Fibroblast of lung (primary cell): ENCODE measurements around the gene TFIP11.

Experiments used
- EZH2 ChIP-seq: IDR thresholded peaks from 2 replicates; pipeline ENCODE4 v1.5.1; 2012; ENCODE audit warnings: low read length, control low read depth, mild to moderate bottlenecking; ENCODE audit errors: missing control alignments
- TF ChIP-seq, protein P1 (sequence below), 2 donors: IDR thresholded peaks in 1 of 2; conservative IDR thresholded peaks in 1 of 2; 1 replicate in 1 of 2; 2 replicates in 1 of 2; pipeline ENCODE4 v1.5.1; 2011 to 2012; ENCODE audit warnings: low read length in 2 of 2, control low read depth in 1 of 2, inconsistent platforms in 1 of 2, low read depth in 1 of 2, mild to moderate bottlenecking in 1 of 2

DNA sequence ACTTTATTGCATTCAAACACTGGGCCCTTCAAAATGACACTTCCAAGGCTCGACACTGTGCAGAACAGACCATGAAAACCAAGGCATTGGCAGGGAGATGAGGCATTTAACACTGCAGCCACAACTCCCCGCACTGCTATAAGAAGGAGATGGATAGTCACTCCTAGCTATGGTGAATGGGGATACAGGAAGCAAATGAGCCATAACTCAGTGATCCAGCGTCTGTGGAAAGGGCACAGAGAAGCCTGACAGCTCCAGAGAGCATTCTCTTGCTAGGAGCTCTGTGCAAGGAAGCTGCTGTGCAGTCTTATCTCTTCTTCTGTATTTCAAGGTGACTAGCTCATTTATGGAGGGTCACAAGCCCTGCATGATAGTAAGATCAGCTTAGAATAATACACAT is 49.6 kb downstream of the TFIP11 start:
- TF ChIP-seq, protein P1, sequence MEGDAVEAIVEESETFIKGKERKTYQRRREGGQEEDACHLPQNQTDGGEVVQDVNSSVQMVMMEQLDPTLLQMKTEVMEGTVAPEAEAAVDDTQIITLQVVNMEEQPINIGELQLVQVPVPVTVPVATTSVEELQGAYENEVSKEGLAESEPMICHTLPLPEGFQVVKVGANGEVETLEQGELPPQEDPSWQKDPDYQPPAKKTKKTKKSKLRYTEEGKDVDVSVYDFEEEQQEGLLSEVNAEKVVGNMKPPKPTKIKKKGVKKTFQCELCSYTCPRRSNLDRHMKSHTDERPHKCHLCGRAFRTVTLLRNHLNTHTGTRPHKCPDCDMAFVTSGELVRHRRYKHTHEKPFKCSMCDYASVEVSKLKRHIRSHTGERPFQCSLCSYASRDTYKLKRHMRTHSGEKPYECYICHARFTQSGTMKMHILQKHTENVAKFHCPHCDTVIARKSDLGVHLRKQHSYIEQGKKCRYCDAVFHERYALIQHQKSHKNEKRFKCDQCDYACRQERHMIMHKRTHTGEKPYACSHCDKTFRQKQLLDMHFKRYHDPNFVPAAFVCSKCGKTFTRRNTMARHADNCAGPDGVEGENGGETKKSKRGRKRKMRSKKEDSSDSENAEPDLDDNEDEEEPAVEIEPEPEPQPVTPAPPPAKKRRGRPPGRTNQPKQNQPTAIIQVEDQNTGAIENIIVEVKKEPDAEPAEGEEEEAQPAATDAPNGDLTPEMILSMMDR (conservative IDR thresholded peaks at IDR 0.05 in 1 of 2, IDR thresholded peaks at IDR 0.05 in 1 of 2; ENCODE audit: low read depth in 1 of 2, low read length in 2 of 2), result no peak
- no peak for TF ChIP-seq EZH2
